Forelimb muscle (tissue), 1 donor: ENCODE results near the gene TUBGCP3. TPM values are rescaled to one million over a fixed set of nuclear protein-coding genes. Genes with fewer than 3 reads are reported as not detected.

Experiments used
- DNase-seq: peaks from one replicate; pipeline ENCODE4 v3.0.0-alpha.2; 2013; ENCODE audit warnings: low read depth
- polyA plus RNA-seq: library from polyadenylated mRNA; unstranded; fragments of 120-200 nt; gene quantifications from one replicate; pipeline ENCODE4 v1.2.1, GENCODE V29; 2013; ENCODE audit not compliant: insufficient read length

TUBGCP3 gene
- polyA plus RNA-seq, 1 donor = 16.3 TPM

DNA sequence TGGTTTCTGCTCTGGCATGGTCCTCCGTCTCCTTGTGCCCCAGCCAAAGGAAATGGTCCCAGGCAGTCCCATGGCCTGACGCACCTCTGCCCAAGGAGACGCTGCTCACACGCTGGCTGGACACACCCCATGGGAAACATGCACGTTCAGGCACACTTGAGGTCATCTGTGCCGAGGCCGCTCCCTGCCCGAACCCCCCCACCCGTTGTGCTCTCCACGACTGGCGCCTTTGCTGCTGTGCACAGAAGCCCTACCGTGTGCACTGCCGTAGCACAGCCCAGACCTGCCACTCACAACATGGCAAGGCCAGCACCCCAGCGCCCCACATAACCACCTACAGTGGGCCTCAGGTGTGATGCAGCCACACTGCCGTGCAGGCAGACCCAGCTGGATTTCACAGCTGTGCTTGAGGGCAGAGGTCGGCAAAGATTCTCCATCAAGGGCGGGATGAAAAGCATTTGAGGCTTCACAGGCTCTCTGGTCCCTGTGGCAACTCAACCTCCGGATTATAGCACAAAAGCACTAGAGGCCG lies 146.1 kb downstream of the TUBGCP3 start:
- DNase-seq = no peak

DNA sequence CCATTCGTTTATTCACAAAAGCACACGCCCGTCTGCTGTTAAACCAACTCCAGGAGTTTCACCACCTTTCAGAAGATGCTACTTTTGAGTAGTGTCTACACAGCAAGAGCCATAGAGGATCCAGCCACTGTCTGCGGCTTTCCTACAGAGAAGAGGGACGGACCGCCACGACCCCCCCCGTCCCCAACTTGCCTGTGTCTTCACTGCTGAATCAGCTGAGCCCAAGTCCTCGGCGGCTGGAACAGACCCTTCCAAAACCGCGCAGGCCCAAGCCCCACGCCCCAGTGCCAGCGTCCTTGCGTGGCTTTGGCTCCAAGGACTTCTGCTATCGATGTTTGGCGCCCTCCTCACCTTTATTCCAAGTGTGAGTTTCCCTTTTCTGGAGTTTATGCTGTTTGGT lies 146.7 kb downstream of the TUBGCP3 start:
- no peak for DNase-seq

DNA sequence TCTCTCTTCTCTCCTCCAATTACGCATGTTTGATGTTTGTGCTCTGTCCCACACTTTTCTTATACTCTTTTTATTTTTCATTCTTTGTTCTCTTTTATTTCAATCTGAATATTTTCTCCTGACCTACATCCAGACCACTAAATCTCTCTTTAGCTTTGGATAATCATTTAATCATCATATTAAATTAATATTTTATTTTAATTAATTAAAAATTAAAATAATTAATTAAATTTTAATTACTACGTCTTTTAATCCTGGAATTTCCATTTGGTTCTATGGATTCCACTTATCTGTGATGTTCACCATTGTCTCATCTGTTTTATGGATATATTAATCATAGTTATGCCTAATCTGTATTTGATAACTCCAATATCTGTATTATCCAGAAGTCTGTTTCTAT lies 149.4 kb downstream of the TUBGCP3 start:
- no peak for DNase-seq

DNA sequence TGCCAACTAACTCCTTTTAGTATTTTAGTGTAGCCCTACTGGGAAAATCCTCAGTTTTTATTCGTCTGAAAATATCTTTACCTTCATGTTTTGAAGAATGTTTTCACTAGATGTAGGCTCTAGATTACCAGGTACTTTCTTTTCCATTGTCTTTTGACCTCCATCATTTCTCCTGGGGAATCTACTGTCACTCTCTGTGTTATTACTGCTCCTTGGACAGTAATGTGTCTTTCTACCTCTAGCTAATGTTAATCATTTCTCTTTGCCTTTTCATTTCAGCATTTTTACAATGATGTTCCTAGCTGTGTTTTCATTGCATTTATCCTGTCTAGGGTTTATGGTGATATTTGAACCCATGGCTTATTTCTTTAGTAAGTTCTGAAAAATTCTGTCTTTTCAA lies 149.9 kb downstream of the TUBGCP3 start:
- DNase-seq = no peak

DNA sequence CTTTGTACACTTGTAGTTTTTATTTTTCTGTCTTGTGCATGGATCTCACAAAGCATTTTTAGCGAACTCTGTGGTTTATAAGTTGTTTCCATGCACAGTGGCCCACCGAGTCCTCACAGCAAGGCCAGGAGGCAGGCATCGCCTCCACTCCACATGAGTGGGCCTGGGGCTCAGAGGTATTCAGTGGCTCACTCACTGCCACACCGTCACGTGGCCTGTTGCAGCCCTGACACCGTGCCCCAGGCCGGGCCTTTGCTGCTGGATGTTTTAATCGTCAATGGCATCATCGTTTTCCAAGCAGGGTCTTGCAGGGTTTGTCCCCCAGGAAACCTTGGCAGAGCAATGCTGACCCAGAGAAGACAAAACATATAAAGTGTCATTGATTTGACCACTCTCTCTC lies 152.0 kb downstream of the TUBGCP3 start:
- no peak for DNase-seq

Other genes starting within 250 kb of the TUBGCP3 start
- gene SPACA7, start 211.8 kb downstream of the TUBGCP3 start, polyA plus RNA-seq = not detected
- gene ATP11A, start 101.9 kb upstream of the TUBGCP3 start, polyA plus RNA-seq = 22.0 TPM